Ammon's horn (tissue), 1 donor: Measurements from ENCODE around the gene TMEM255B.
A peak's percentile ranks its signal among the peaks of the same experiment; 100 is the strongest.

ENCODE experiments used
- DNase-seq: peaks from one replicate; pipeline ENCODE4 v3.0.0-alpha.2; 2016; ENCODE audit warnings: low spot score

TMEM255B gene

GRCh38 chr13:113862191-113862930 is 103.3 kb downstream of the TMEM255B start:
- DNase-seq, result no peak

GRCh38 chr13:113862931-113863523 is 104.0 kb downstream of the TMEM255B start:
- DNase-seq, result no peak

GRCh38 chr13:113863524-113864272 is 104.7 kb downstream of the TMEM255B start, which contains the start of gene GAS6:
Gene GAS6, minus strand, starts transcription at chr13:113864076. Its CDS starts 156 bp downstream, at chr13:113863920.
- peak; percentile 33 for DNase-seq

- DNase-seq, result no peak
These were observed 105.4 kb downstream of the TMEM255B start for GRCh38 chr13:113864273-113864890.

- DNase-seq, result no peak
These were observed 106.4 kb downstream of the TMEM255B start for GRCh38 chr13:113865427-113865826.
